Mucosa of descending colon (tissue), 3 donors: ENCODE measurements around the gene SNTA1. TPM values are rescaled to one million over a fixed set of nuclear protein-coding genes. Genes with fewer than 3 reads are reported as not detected.

Experiments used
- ATAC-seq: fragments of 200-7000 bp; cut with Tn5 transposase; one replicate; pipeline ENCODE4 v1.9.1; 2020; ENCODE audit warnings: mild to moderate bottlenecking, moderate library complexity
- DNase-seq, 3 donors: peaks; one replicate each; pipeline ENCODE4 v3.0.0-alpha.2; 2020
- H3K36me3 ChIP-seq: fragments of 200-600 bp; one replicate; pipeline ENCODE4 v1.8.0; 2021; ENCODE audit warnings: low read depth, mild to moderate bottlenecking
- H3K4me1 ChIP-seq: fragments of 200-600 bp; one replicate; pipeline ENCODE4 v1.8.0; 2021; ENCODE audit warnings: low read depth, mild to moderate bottlenecking
- H3K4me3 ChIP-seq: fragments of 200-600 bp; one replicate; pipeline ENCODE4 v1.8.0; 2021; ENCODE audit warnings: mild to moderate bottlenecking
- H3K9me3 ChIP-seq: fragments of 200-600 bp; one replicate; pipeline ENCODE4 v1.8.0; 2021; ENCODE audit warnings: mild to moderate bottlenecking
- CTCF ChIP-seq: fragments of 200-600 bp; IDR thresholded peaks from one replicate; pipeline ENCODE4 v1.8.0; 2022; ENCODE audit warnings: antibody characterized with exemption, mild to moderate bottlenecking
- intact Hi-C, 2 donors: fragments of 100-400 bp; cut with DNase I in 1 of 2; cut with micrococcal nuclease in 1 of 2; formaldehyde crosslinking; loops; one replicate each; pipeline versions ENCODE4 v1.11.0 to v1.11.1; 2022; cut with DNase I, micrococcal nuclease
- total RNA-seq, 3 donors: library from RNA; stranded (reverse); fragmentation: NEBNext Ultra II Directional in 2 of 3; extraction: Animal tissue kit (Norgen Biotek cat#: 25700) in 2 of 3; gene quantifications; one replicate each; pipeline versions ENCODE4 v1.2.1 to v1.2.4, GENCODE V29; 2021 to 2023
- donor health status: DM: no; HTN: no; CAD: no; lungs with moderate emphysema.
- donor health status: DM: no; HTN: no; CAD: no.
- donor health status: DM: no; HTN: yes; CAD: no.

The SNTA1 gene
- total RNA-seq, 3 donors from 2014 or later = 2.3 to 17.2 (median 5.0) TPM

- no peak overlapping the region for H3K4me3 ChIP-seq
- H3K36me3 ChIP-seq = no peaks in the 10 kb centered on the region
- H3K9me3 ChIP-seq = no peaks in the 10 kb centered on the region
- DNase-seq (no peak), ATAC-seq (no peak)
- H3K4me1 ChIP-seq = no peaks in the 10 kb centered on the region
- intact Hi-C loops = no loop called here
- no peak for TF ChIP-seq CTCF
Measured at GRCh38 chr20:33388268-33388667, 55.3 kb downstream of the SNTA1 start.

- H3K9me3 ChIP-seq = no peaks in the 10 kb centered on the region
- no peaks in the 10 kb centered on the region for H3K36me3 ChIP-seq
- no peaks in the 10 kb centered on the region for H3K4me1 ChIP-seq
- no peak for TF ChIP-seq CTCF
- no peak for DNase-seq
- no peak overlapping the region for H3K4me3 ChIP-seq
- no peak for ATAC-seq
- intact Hi-C loops = no loop called here
Measured at GRCh38 chr20:33387177-33387576, 56.4 kb downstream of the SNTA1 start.

- Histone ChIP-seq H3K4me1 (no peaks in the 10 kb centered on the region), H3K4me3 (no peak overlapping the region), H3K9me3 (no peaks in the 10 kb centered on the region), H3K36me3 (no peaks in the 10 kb centered on the region)
- intact Hi-C loops = no loop called here
- no peak for ATAC-seq
- no peak for DNase-seq
- no peak for TF ChIP-seq CTCF
Measured at GRCh38 chr20:33386673-33387072, 56.9 kb downstream of the SNTA1 start.

- intact Hi-C loops = no loop called here
- no peak for TF ChIP-seq CTCF
- Histone ChIP-seq H3K4me1 (no peaks in the 10 kb centered on the region), H3K4me3 (no peak overlapping the region), H3K36me3 (no peaks in the 10 kb centered on the region), H3K9me3 (no peaks in the 10 kb centered on the region)
- DNase-seq = no peak
- ATAC-seq = no peak
Measured at GRCh38 chr20:33377366-33377765, 66.2 kb downstream of the SNTA1 start.

GRCh38 chr20:33373735-33374605 lies 69.6 kb downstream of the SNTA1 start:
- H3K9me3 ChIP-seq = no peaks in the 10 kb centered on the region
- no peak overlapping the region for H3K4me3 ChIP-seq
- intact Hi-C loops = no loop called here
- H3K4me1 ChIP-seq = no peaks in the 10 kb centered on the region
- ATAC-seq = peak; percentile 67
- no peak for DNase-seq
- TF ChIP-seq CTCF = no peak
- no peaks in the 10 kb centered on the region for H3K36me3 ChIP-seq
